Neuronal stem cell (in vitro differentiated cells): Measurements from ENCODE around the gene ZNF337.
"Not testable (repeated sequence)": the region's sequence is repeated elsewhere in the genome, so short reads cannot be mapped to it uniquely, and the experiment has no call there.

Experiments
- DNase-seq: peaks from one replicate; pipeline ENCODE4 v3.0.0-alpha.2; 2013; ENCODE audit warnings: low spot score
- H2AFZ ChIP-seq: one replicate; pipeline ENCODE4 v1.6.1; 2013; ENCODE audit warnings: mild to moderate bottlenecking, low read length, inconsistent platforms
- H2AK5ac ChIP-seq: 2 replicates; pipeline ENCODE4 v1.6.1; 2013; ENCODE audit warnings: low read depth, mild to moderate bottlenecking, inconsistent platforms, low read length, moderate library complexity, mixed read lengths
- H2BK120ac ChIP-seq: 2 replicates; pipeline ENCODE4 v1.6.1; 2013; ENCODE audit warnings: low read depth, mild to moderate bottlenecking, inconsistent platforms, low read length, moderate library complexity, mixed read lengths
- H2BK12ac ChIP-seq: one replicate; pipeline ENCODE4 v1.6.1; 2013; ENCODE audit warnings: low read length, inconsistent platforms
- H2BK15ac ChIP-seq: 2 replicates; pipeline ENCODE4 v1.6.1; 2013; ENCODE audit warnings: mild to moderate bottlenecking, low read length, inconsistent platforms, mixed read lengths
- H2BK5ac ChIP-seq: one replicate; pipeline ENCODE4 v1.6.1; 2013; ENCODE audit warnings: inconsistent platforms, mild to moderate bottlenecking, low read length, moderate library complexity
- H3K14ac ChIP-seq: one replicate; pipeline ENCODE4 v1.6.1; 2013; ENCODE audit warnings: low read length, inconsistent platforms
- H3K18ac ChIP-seq: 2 replicates; pipeline ENCODE4 v1.6.1; 2013; ENCODE audit warnings: low read length, inconsistent platforms
- H3K23ac ChIP-seq: 2 replicates; pipeline ENCODE4 v1.6.1; 2013; ENCODE audit warnings: low read depth, mild to moderate bottlenecking, mixed read lengths, low read length, inconsistent platforms; ENCODE audit not compliant: poor library complexity
- H3K27ac ChIP-seq: replicated peaks from 3 replicates; pipeline ENCODE4 v1.5.1; 2013; ENCODE audit warnings: low read length, inconsistent platforms
- H3K27me3 ChIP-seq, 3 experiments: 2 replicates each; pipeline ENCODE4 v1.6.1; 2013; ENCODE audit warnings: low read length in 3 of 3, mild to moderate bottlenecking in 2 of 3, inconsistent platforms in 1 of 3, low read depth in 1 of 3, mixed read lengths in 1 of 3, moderate library complexity in 1 of 3; ENCODE audit not compliant: control insufficient read depth in 3 of 3, insufficient read depth in 3 of 3
- H3K36me3 ChIP-seq, 2 donors: replicated peaks in 1 of 2; 2 replicates each; pipeline ENCODE4 v1.6.1; 2013; ENCODE audit warnings: low read length in 2 of 2; ENCODE audit not compliant: control insufficient read depth in 2 of 2, insufficient read depth in 2 of 2
- H3K4ac ChIP-seq: 2 replicates; pipeline ENCODE4 v1.6.1; 2013; ENCODE audit warnings: inconsistent platforms, mild to moderate bottlenecking, low read length, moderate library complexity
- H3K4me1 ChIP-seq, 2 donors: 1 replicate in 1 of 2; 2 replicates in 1 of 2; pipeline ENCODE4 v1.6.1; 2013; ENCODE audit warnings: low read length in 2 of 2, low read depth in 1 of 2; ENCODE audit not compliant: control insufficient read depth in 2 of 2, insufficient read depth in 1 of 2
- H3K4me2 ChIP-seq: one replicate; pipeline ENCODE4 v1.6.1; 2013; ENCODE audit warnings: mild to moderate bottlenecking, low read length, inconsistent platforms; ENCODE audit not compliant: insufficient read depth, poor library complexity, severe bottlenecking
- H3K4me3 ChIP-seq, 2 donors: 2 replicates each; pipeline ENCODE4 v1.5.1; 2013; ENCODE audit warnings: low read length in 2 of 2, mild to moderate bottlenecking in 2 of 2, inconsistent platforms in 1 of 2, moderate library complexity in 1 of 2
- H3K79me1 ChIP-seq: one replicate; pipeline ENCODE4 v1.6.1; 2013; ENCODE audit warnings: low read depth, mild to moderate bottlenecking, inconsistent platforms, low read length, moderate library complexity
- H3K9ac ChIP-seq: one replicate; pipeline ENCODE4 v1.6.1; 2013; ENCODE audit warnings: mild to moderate bottlenecking, low read depth, low read length, inconsistent platforms; ENCODE audit not compliant: poor library complexity
- H3K9me3 ChIP-seq, 2 donors: replicated peaks in 1 of 2; 2 replicates each; pipeline versions ENCODE3 to v1.6.1; 2013; ENCODE audit warnings: low read length in 2 of 2, mild to moderate bottlenecking in 2 of 2, inconsistent platforms in 1 of 2, low read depth in 1 of 2, mixed read lengths in 1 of 2, moderate library complexity in 1 of 2; ENCODE audit not compliant: control insufficient read depth in 2 of 2, insufficient read depth in 1 of 2
- H4K8ac ChIP-seq: one replicate; pipeline ENCODE4 v1.6.1; 2013; ENCODE audit warnings: low read depth, mild to moderate bottlenecking, inconsistent platforms, low read length, moderate library complexity
- H4K91ac ChIP-seq: one replicate; pipeline ENCODE4 v1.6.1; 2013; ENCODE audit warnings: low read length, low read depth, mild to moderate bottlenecking, inconsistent platforms; ENCODE audit not compliant: poor library complexity
- WGBS, 2 donors: extraction: QIAGEN DNeasy Blood & Tissue Kit; methylation state at CpG; one replicate each; pipeline ENCODE4 v1.1.7; 2013; ENCODE audit warnings: missing lambda C conversion rate in 2 of 2, mixed read lengths in 1 of 2; ENCODE audit not compliant: insufficient read length in 2 of 2, insufficient replicate concordance in 1 of 2; ENCODE audit errors: extremely low coverage in 2 of 2; 5-methylcytosine and 5-hydroxymethylcytosine counted together

Gene ZNF337

DNA sequence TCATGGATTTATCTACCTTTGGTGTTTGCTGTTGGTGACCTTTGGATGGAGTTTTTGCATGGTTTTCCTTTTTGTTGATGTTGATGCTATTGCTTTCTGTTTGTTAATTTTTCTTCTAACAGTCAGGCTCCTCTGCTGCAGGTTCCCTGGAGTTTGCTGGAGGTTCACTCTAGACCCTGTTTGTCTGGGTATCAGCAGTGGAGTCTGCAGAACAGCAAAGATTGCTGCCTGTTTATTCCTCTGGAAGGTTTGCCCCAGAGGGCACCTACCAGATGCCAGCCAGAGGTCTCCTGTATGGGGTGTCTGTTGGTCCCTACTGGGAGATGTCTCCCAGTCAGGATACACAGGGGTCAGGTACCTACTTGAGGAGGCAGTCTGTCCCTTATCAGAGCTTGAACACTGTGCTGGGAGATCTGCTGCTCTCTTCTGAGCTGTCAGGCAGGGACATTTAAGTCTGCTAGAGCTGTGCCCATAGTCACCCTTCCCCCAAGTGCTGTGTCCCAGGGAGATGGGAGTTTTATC lies 9.2 kb upstream of the ZNF337 start:
- Histone ChIP-seq H3K36me3 (no peaks in the 10 kb centered on the region), H2BK15ac (no peak overlapping the region), H3K23ac (no peak overlapping the region), H2BK120ac (no peak overlapping the region), H2BK5ac (no peak overlapping the region), H3K4me1 (no peaks in the 10 kb centered on the region), H3K4me2 (no peak overlapping the region), H3K79me1 (no peaks in the 10 kb centered on the region), H3K18ac (no peak overlapping the region), H3K4me3 (no peak overlapping the region), H3K9me3 (peaks cover 0 to 1% of the 10 kb centered on the region in 2 donors), H3K9ac (no peak overlapping the region), H3K27me3 (no peaks in the 10 kb centered on the region), H4K8ac (no peak overlapping the region), H4K91ac (no peak overlapping the region), H3K14ac (peak overlapping the region; percentile 38), H3K4ac (no peak overlapping the region), H3K27ac (no peak overlapping the region), H2AK5ac (no peak overlapping the region), H2BK12ac (no peak overlapping the region), H2AFZ (no peak overlapping the region)
- DNase-seq, result no peak

GRCh38 chr20:25704303-25704702 lies 7.7 kb upstream of the ZNF337 start:
- DNase-seq, H3K4me3 ChIP-seq, H2BK12ac ChIP-seq, H2BK15ac ChIP-seq, H3K9me3 ChIP-seq, H3K27ac ChIP-seq, H3K14ac ChIP-seq, H3K9ac ChIP-seq, H3K27me3 ChIP-seq, H3K4me2 ChIP-seq, H3K79me1 ChIP-seq, H2AK5ac ChIP-seq, H2BK5ac ChIP-seq, H3K4me1 ChIP-seq, H4K8ac ChIP-seq, H2BK120ac ChIP-seq, H3K4ac ChIP-seq, H3K18ac ChIP-seq, H3K23ac ChIP-seq, H2AFZ ChIP-seq, H4K91ac ChIP-seq, H3K36me3 ChIP-seq: not testable (repeated sequence)
- WGBS, 2 donors, result no CpG with 5 or more reads among the region's 2 CpGs

DNA sequence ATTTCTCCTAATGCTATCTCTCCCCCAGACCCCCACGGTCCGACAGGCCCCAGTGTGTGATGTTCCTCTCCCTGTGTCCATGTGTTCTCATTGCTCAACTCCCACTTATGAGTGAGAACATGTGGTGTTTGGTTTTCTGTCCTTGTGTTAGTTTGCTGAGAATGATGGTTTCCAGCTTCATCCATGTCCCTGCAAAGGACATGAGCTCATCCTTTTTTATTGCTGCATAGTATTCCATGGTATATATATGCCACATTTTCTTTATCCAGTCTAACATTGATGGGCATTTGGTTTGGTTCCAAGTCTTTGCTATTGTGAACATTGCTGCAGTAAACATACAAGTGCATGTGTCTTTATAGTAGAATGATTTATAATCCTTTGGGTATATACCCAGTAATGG lies 4.2 kb upstream of the ZNF337 start:
- H2BK15ac ChIP-seq, H4K8ac ChIP-seq, H2BK120ac ChIP-seq, H3K4me2 ChIP-seq, DNase-seq, H3K14ac ChIP-seq, H3K27ac ChIP-seq, H3K23ac ChIP-seq, H2BK5ac ChIP-seq, H2AK5ac ChIP-seq, H3K79me1 ChIP-seq, H3K4me1 ChIP-seq, H3K4ac ChIP-seq, H3K4me3 ChIP-seq, H3K36me3 ChIP-seq, H3K18ac ChIP-seq, H3K27me3 ChIP-seq, H3K9ac ChIP-seq, H4K91ac ChIP-seq, H2AFZ ChIP-seq, H3K9me3 ChIP-seq, H2BK12ac ChIP-seq: not testable (repeated sequence)
- WGBS, 2 donors, result no CpG with 5 or more reads among the region's 2 CpGs

GRCh38 chr20:25699914-25700313 lies 3.3 kb upstream of the ZNF337 start:
- Histone ChIP-seq H3K27me3 (no peaks in the 10 kb centered on the region), H4K8ac (no peak overlapping the region), H3K4me1 (peaks cover 0 to 2% of the 10 kb centered on the region in 2 donors), H3K23ac (no peak overlapping the region), H2AK5ac (no peak overlapping the region), H2BK15ac (no peak overlapping the region), H3K4me3 (no peak overlapping the region), H3K14ac (no peak overlapping the region), H3K9ac (no peak overlapping the region), H3K4me2 (no peak overlapping the region), H3K79me1 (peaks cover 3% of the 10 kb centered on the region), H2AFZ (no peak overlapping the region), H2BK12ac (no peak overlapping the region), H3K9me3 (no peaks in the 10 kb centered on the region), H3K4ac (no peak overlapping the region), H3K18ac (no peak overlapping the region), H3K27ac (no peak overlapping the region), H4K91ac (no peak overlapping the region), H2BK5ac (no peak overlapping the region), H3K36me3 (no peaks in the 10 kb centered on the region), H2BK120ac (no peak overlapping the region)
- no peak for DNase-seq
- no CpG with 5 or more reads among the region's 1 CpG for WGBS, 2 donors
